Urinary bladder (tissue), 4 donors: ENCODE data around the gene CRABP1. TPM values are rescaled to one million over a fixed set of nuclear protein-coding genes. Genes with fewer than 3 reads are reported as not detected.

Source experiments
- DNase-seq: peaks from one replicate; pipeline ENCODE4 v3.0.0-alpha.2; 2015; ENCODE audit errors: extremely low spot score
- H3K27ac ChIP-seq: one replicate; pipeline ENCODE4 v1.5.1; 2013; ENCODE audit warnings: low read depth, mild to moderate bottlenecking, moderate library complexity
- H3K36me3 ChIP-seq: one replicate; pipeline ENCODE4 v1.6.1; 2013; ENCODE audit warnings: mild to moderate bottlenecking, moderate library complexity; ENCODE audit not compliant: insufficient read depth
- H3K4me1 ChIP-seq: one replicate; pipeline ENCODE4 v1.6.1; 2013; ENCODE audit warnings: mild to moderate bottlenecking, moderate library complexity; ENCODE audit not compliant: insufficient read depth
- H3K4me3 ChIP-seq: one replicate; pipeline ENCODE4 v1.5.1; 2013; ENCODE audit warnings: low read depth, low read length
- WGBS: extraction: QIAGEN DNeasy Blood & Tissue Kit; methylation state at CpG from one replicate; pipeline ENCODE4 v1.1.7; 2013; 5-methylcytosine and 5-hydroxymethylcytosine counted together
- polyA plus RNA-seq: library from polyadenylated mRNA; stranded (reverse); fragments of 200-250 nt; gene quantifications from one replicate; pipeline ENCODE4 v1.2.3, GENCODE V29; 2013
- total RNA-seq: library from RNA; depleted of rRNA; stranded (reverse); fragments of >200 nt; gene quantifications from one replicate; pipeline ENCODE4 v1.2.3, GENCODE V29; 2014
- donor health status: healthy with polysubstance abuse.
- donor health status: healthy.

Gene CRABP1
- 5.9 TPM for total RNA-seq
- 0.20 TPM for polyA plus RNA-seq

DNA sequence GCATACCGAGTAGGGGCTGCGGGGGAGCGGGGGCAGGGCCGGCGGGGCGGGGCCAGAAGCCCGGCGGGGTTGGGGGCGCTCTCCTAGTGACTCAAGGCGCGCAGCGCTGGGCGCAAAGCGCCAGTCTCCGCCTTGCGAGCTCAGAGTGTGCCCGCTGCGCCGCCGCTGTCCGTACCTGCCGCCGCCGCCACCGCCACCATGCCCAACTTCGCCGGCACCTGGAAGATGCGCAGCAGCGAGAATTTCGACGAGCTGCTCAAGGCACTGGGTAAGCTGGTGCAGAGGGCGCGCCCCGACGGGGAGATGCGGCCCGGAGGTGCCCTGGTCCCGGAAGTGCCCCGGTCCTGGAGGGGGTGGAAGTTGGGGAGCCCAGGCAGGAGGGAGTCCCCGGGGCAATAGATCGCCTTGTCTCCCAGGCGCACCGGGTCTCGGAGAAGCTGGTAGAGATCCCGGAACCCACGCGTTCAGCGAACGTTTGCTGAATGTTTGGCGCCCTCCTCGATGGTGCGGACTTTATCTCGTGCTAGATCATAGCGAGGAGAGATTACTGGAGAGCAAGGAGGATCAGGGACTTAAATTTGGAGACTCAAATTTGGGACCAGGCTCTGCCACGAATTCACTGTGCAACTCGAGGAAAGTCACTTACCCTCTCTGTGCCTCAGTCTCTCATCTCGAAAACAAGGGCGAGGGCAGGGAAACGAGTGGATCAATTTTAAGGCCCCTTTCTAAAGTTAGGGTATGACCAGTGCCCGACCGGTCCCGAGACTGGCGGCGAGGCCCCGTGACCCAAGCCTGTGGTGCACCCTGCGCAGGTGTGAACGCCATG, at the start of gene CRABP1:
TSS of gene CRABP1 (plus strand) at position 123 of the 826 bp plus-strand sequence. CDS start at position 199, 76 bp downstream.
- WGBS, result 2% methylated on average over 67 of the region's 67 CpGs
- Histone ChIP-seq H3K4me1 (no peaks in the 10 kb centered on the region), H3K4me3 (no peak within 1 kb of the TSS), H3K36me3 (no peaks in the 10 kb centered on the region), H3K27ac (no peak within 1 kb of the TSS)
- DNase-seq, result no peak

DNA sequence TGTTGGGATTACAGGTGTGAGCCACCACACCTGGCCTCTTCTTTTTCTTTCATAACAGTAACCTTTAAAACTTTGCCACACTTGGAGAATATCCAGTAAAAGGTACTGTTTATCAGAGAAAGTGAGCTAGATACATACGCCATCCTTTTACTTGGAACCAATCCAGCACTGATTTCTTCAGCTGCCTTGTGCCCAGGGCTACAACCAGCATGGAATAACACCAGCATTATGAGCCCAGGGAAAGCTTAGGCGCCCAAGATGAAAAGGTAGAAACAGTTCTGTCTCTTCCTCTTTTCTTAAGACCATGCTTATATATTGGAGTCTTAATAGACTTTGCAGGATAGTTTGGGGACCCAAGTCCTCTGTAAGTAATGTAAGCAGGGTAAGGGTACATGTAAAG, 49.1 kb upstream of the CRABP1 start:
- peaks cover 2% of the 10 kb centered on the region for H3K4me1 ChIP-seq
- H3K4me3 ChIP-seq, result no peak overlapping the region
- WGBS, result 83% methylated on average over 2 of the region's 2 CpGs
- H3K27ac ChIP-seq, result no peak overlapping the region
- peaks cover 4% of the 10 kb centered on the region for H3K36me3 ChIP-seq
- DNase-seq, result no peak

DNA sequence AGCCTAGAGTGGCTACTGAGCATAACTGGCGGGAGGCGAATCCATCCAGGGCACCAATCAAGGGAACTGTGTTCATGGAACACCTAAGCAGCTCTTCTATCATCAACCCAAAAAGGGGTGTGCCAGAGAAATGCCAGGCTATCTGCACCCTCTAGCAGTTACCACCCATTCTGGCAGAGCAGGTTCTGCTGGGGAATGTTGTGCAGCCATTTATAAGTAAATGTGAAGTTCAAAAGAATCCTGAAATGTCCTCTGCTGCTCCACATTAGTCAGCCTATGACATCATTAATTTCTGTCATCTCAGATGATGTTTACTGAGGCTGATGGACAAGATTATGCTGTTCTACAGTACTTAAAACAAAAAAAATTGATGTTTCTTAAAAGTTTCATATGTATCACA, 48.5 kb upstream of the CRABP1 start:
- Histone ChIP-seq H3K4me1 (peaks cover 2% of the 10 kb centered on the region), H3K4me3 (no peak overlapping the region), H3K27ac (no peak overlapping the region), H3K36me3 (peaks cover 4% of the 10 kb centered on the region)
- WGBS, result 93% methylated on average over 2 of the region's 2 CpGs
- peak; percentile 49 for DNase-seq

DNA sequence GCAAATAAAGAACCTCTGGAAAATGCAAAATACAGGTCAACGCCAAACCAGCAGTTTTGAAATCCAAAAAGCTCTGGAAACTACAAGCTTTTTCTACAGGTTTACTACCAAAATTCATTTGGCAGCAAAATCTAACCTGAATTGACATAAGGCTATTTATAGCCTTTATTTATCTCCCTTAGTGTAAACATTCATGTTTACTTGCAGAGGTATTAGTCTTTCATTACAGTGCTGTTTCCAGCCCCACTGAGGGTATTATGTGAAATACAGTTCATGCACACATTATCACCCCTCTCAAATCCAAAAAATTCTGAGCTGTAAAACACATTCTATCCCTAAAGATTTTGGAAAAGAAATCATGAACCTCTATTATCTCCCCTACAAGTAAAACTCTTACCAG, 47.9 kb upstream of the CRABP1 start:
- H3K4me3 ChIP-seq, result no peak overlapping the region
- peaks cover 4% of the 10 kb centered on the region for H3K36me3 ChIP-seq
- DNase-seq, result no peak
- 75% methylated on average over 1 of the region's 1 CpG for WGBS
- H3K27ac ChIP-seq, result no peak overlapping the region
- H3K4me1 ChIP-seq, result peaks cover 2% of the 10 kb centered on the region

- peak within 1 kb of the TSS; percentile 73 for H3K4me3 ChIP-seq
- H3K36me3 ChIP-seq, result no peaks in the 10 kb centered on the region
- peak; percentile 81 for DNase-seq
Observed at GRCh38 chr15:78299101-78299930, 40.8 kb upstream of the CRABP1 start, which contains the start of gene SKIC8. TSS of gene SKIC8 (minus strand) at chr15:78299609. CDS start at chr15:78295686, 3,923 bp downstream.

GRCh38 chr15:78301326-78301725, 38.8 kb upstream of the CRABP1 start:
- no peak for DNase-seq
- Histone ChIP-seq H3K36me3 (no peaks in the 10 kb centered on the region), H3K27ac (no peak overlapping the region), H3K4me1 (no peaks in the 10 kb centered on the region), H3K4me3 (no peak overlapping the region)

More at GRCh38 chr15:78299101-78299930, 40.8 kb upstream of the CRABP1 start, which contains the start of gene SKIC8:
- H3K4me1 ChIP-seq, result no peaks in the 10 kb centered on the region
- WGBS, result under 1% methylated on average over 55 of the region's 55 CpGs
- H3K27ac ChIP-seq, result peak within 1 kb of the TSS; percentile 13

DNA sequence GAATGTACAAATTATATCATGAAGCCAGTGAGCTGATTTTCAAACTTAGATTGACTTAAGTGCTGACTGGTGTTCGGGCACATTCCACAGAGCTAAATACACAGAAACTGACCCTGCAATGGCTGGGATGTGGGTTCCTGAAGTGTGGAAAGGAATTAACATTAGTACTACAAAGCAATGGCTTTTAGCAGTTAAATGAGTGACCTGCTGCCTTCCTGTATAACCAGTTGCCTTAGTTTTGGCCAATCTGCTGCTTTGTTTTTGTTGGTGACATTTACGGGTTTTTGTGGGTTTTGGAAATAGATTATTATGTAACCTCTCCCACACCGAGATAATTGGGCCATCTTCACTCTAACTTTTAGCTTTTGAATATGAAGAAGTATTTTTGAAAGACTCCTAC, 38.3 kb upstream of the CRABP1 start:
- H3K4me3 ChIP-seq, result no peak overlapping the region

GRCh38 chr15:78302579-78303312, 37.4 kb upstream of the CRABP1 start:
- Histone ChIP-seq H3K27ac (no peak overlapping the region), H3K4me1 (no peaks in the 10 kb centered on the region), H3K36me3 (no peaks in the 10 kb centered on the region), H3K4me3 (no peak overlapping the region)
- DNase-seq, result no peak
- 67% methylated on average over 5 of the region's 5 CpGs for WGBS

More for the DNA sequence above, 38.3 kb upstream of the CRABP1 start:
- no peak overlapping the region for H3K27ac ChIP-seq
- WGBS, result 23% methylated on average over 3 of the region's 3 CpGs
- DNase-seq, result no peak
- no peaks in the 10 kb centered on the region for H3K36me3 ChIP-seq
- H3K4me1 ChIP-seq, result no peaks in the 10 kb centered on the region

DNA sequence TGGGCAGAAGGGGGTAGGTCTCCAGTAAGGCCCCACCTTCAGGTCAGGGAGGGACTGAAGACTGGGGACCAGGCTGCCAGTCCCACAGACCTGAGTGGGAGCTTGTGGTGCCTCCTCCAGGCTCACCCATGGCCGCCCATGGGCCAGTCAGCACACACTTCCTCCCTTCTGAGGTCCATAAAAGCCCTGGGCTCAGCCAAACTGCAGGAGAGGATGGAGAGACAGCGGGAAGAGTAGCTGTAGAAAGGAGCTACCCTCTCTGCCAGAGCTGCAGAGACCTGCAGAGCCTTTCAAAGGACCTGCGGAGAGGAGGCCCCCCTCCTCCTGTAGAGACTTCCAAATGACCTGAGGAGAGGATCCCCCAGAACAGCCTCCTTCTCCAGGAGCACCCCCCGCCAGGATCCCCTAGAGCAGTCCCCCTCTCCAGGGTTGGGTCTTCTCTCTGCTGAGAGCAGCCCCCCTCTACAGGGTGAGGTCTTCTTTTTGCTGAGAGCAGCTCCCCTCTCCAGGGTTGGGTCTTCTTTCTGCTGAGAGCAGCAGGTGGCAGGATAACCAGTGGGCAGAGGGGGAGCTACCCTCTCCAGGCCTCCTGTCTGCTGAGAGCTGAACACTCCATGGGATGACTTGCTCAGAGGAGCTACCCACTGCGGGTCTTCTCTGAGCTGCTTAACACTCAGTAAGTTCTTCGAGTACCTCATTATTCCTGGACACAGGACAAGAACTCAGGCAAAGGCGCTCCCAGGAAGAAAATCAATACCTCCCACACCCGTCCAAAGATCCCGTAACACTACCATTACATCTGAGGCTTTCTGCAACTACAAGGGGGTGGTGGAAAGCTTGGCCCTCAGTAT, 35.7 kb upstream of the CRABP1 start:
- H3K4me3 ChIP-seq, result no peak overlapping the region
- H3K36me3 ChIP-seq, result no peaks in the 10 kb centered on the region
- no peaks in the 10 kb centered on the region for H3K4me1 ChIP-seq
- WGBS, result 84% methylated on average over 9 of the region's 9 CpGs
- no peak for DNase-seq
- no peak overlapping the region for H3K27ac ChIP-seq

DNA sequence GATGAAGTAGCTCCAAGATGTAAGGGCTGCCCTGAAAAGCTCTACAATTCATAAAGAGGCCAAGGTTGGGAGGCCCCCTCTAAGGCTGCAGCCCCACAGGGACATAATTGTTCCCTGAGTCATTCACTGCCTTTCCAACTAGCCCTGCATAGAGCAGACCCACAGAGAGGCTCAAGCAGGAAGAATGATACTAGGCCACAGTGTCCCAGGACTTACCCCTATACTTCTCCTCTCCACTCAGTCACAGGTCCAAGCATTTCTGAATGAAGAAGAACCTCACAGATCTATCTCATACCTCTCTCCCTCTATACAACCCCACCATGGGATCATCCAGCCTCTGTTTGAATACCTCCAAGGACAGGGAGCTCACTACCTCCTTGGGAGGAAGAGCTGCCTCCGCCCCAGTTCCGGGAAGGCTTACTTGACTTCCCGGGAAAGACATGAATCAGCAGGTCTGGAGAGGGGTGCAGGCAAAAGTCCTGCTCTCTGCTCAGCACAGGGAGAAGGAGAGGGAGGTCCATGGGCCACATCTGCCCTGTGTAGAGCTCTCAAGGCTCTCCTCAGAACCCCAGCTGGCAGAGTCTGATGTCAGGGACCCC, 33.9 kb upstream of the CRABP1 start:
- H3K4me1 ChIP-seq, result no peaks in the 10 kb centered on the region
- no peak overlapping the region for H3K4me3 ChIP-seq
- H3K36me3 ChIP-seq, result no peaks in the 10 kb centered on the region
- 68% methylated on average over 3 of the region's 3 CpGs for WGBS
- no peak overlapping the region for H3K27ac ChIP-seq
- DNase-seq, result no peak

DNA sequence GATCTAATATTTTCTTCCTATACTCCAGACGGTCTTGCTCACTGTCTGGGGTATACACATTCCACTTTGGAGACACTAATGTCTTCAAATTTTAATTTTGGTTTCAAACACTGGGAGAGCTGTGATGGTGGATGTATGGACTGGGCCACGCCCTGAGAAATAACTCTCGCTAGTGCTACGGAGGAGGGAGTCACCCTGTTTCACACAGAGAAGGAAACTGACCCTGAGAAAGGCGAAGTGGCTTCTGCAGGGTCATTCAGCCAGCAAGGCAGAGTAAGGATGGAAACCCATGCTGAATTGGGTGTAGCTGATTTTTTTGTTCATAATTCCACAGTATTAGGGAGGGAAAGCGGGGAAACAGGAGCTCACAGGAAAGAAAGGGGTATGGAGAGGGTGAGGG, 32.2 kb upstream of the CRABP1 start:
- 60% methylated on average over 6 of the region's 6 CpGs for WGBS
- H3K4me1 ChIP-seq, result no peaks in the 10 kb centered on the region
- no peak overlapping the region for H3K27ac ChIP-seq
- no peak overlapping the region for H3K4me3 ChIP-seq
- DNase-seq, result no peak
- no peaks in the 10 kb centered on the region for H3K36me3 ChIP-seq

- 19% methylated on average over 9 of the region's 9 CpGs for WGBS
- Histone ChIP-seq H3K4me1 (no peaks in the 10 kb centered on the region), H3K36me3 (no peaks in the 10 kb centered on the region), H3K4me3 (no peak overlapping the region), H3K27ac (no peak overlapping the region)
- DNase-seq, result no peak
Observed at GRCh38 chr15:78308422-78309032, 31.6 kb upstream of the CRABP1 start.
